ENCODE measurements around the gene PPIG.

- TF ChIP-seq, protein P1, sequence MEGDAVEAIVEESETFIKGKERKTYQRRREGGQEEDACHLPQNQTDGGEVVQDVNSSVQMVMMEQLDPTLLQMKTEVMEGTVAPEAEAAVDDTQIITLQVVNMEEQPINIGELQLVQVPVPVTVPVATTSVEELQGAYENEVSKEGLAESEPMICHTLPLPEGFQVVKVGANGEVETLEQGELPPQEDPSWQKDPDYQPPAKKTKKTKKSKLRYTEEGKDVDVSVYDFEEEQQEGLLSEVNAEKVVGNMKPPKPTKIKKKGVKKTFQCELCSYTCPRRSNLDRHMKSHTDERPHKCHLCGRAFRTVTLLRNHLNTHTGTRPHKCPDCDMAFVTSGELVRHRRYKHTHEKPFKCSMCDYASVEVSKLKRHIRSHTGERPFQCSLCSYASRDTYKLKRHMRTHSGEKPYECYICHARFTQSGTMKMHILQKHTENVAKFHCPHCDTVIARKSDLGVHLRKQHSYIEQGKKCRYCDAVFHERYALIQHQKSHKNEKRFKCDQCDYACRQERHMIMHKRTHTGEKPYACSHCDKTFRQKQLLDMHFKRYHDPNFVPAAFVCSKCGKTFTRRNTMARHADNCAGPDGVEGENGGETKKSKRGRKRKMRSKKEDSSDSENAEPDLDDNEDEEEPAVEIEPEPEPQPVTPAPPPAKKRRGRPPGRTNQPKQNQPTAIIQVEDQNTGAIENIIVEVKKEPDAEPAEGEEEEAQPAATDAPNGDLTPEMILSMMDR (IDR thresholded peaks at IDR 0.05): no peak
- TF ChIP-seq EZH2 (IDR thresholded peaks at IDR 0.05): no peak
- no peak for TF ChIP-seq EZH2phosphoT487 (IDR thresholded peaks at IDR 0.05)
Measured at GRCh38 chr2:169572821-169573159, 11.4 kb upstream of the PPIG start.
